Measurements from ENCODE around the gene TRIM31. TPM values are rescaled to one million over a fixed set of nuclear protein-coding genes. Genes with fewer than 3 reads are reported as not detected.

Gene TRIM31
- polyA plus RNA-seq, 1 experiment = not detected

DNA sequence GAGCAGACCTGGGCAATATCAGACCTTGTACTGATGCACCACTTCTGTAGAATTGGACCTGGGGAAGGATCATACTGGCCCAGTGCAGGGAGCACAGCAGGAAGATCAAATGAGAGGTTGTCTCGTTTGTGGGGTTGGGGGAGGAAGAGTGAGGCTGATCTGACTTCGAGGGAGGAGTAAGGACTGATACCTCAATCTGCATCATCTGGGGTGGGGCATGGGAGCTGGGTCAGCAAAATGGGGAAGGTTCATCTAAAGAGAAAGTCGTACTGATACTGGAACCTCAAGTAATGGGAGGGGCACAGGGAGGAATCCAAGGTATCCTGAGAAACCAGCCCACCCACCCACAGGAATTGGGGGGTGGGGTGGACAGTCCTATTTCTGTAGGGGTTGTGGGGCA, 41.0 kb downstream of the TRIM31 start:
- CTCF ChIA-PET = interaction anchor here (1.5 kb wide), 1 partner anchor 30 kb away, joined by 4 read pairs; no protein-coding TSS in a partner anchor
- Histone ChIP-seq H3K36me3 (ENCODE audit: control insufficient read depth, insufficient read depth, low read length) (peaks cover 5% of the 10 kb centered on the region), H3K27me3 (ENCODE audit: control insufficient read depth, insufficient read depth, low read length) (peaks cover 44% of the 10 kb centered on the region), H3K4me3 (ENCODE audit: low read depth, low read length) (no peak overlapping the region)
- POLR2A ChIA-PET = no interaction called here
- DNase-seq (ENCODE audit: low read depth) = no peak
- TF ChIP-seq CTCF (IDR thresholded peaks at IDR 0.05; ENCODE audit: insufficient read depth, low read depth, low read length) = no peak

GRCh38 chr6:30071081-30071818, 41.6 kb downstream of the TRIM31 start:
- TF ChIP-seq CTCF (IDR thresholded peaks at IDR 0.05; ENCODE audit: insufficient read depth, low read depth, low read length) = no peak
- CTCF ChIA-PET = interaction anchor here (1.5 kb wide), 1 partner anchor 31 kb away, joined by 4 read pairs; no protein-coding TSS in a partner anchor
- POLR2A ChIA-PET = no interaction called here
- Histone ChIP-seq H3K4me3 (ENCODE audit: low read depth, low read length) (no peak overlapping the region), H3K36me3 (ENCODE audit: control insufficient read depth, insufficient read depth, low read length) (peaks cover 5% of the 10 kb centered on the region), H3K27me3 (ENCODE audit: control insufficient read depth, insufficient read depth, low read length) (peaks cover 39% of the 10 kb centered on the region)
- no peak for DNase-seq (ENCODE audit: low read depth)

GRCh38 chr6:30067460-30068139, 45.3 kb downstream of the TRIM31 start:
- H3K36me3 ChIP-seq (ENCODE audit: control insufficient read depth, insufficient read depth, low read length) = peaks cover 5% of the 10 kb centered on the region
- CTCF ChIA-PET = no interaction called here
- no peak for DNase-seq (ENCODE audit: low read depth)
- POLR2A ChIA-PET = no interaction called here
- TF ChIP-seq CTCF (IDR thresholded peaks at IDR 0.05; ENCODE audit: insufficient read depth, low read depth, low read length) = no peak
- H3K27me3 ChIP-seq (ENCODE audit: control insufficient read depth, insufficient read depth, low read length) = peaks cover 10% of the 10 kb centered on the region
- peak overlapping the region; percentile 89 for H3K4me3 ChIP-seq (ENCODE audit: low read depth, low read length)

GRCh38 chr6:30066577-30067459, 46.1 kb downstream of the TRIM31 start, which contains the start of gene PPP1R11:
Gene PPP1R11, plus strand, starts transcription at chr6:30067198. Its CDS starts 213 bp downstream, at chr6:30067411.
- Histone ChIP-seq H3K4me3 (ENCODE audit: low read depth, low read length) (peak within 1 kb of the TSS; percentile 89), H3K27me3 (ENCODE audit: control insufficient read depth, insufficient read depth, low read length) (peaks cover 3% of the 10 kb centered on the region), H3K36me3 (ENCODE audit: control insufficient read depth, insufficient read depth, low read length) (peaks cover 5% of the 10 kb centered on the region)
- ChIA-PET POLR2A (interaction anchor here (0.6 to 1.0 kb wide), 2 partner anchors 37 to 179 kb away, joined by 3 to 4 read pairs; no protein-coding TSS in a partner anchor), CTCF (interaction anchor here (0.9 kb wide), 1 partner anchor 9 kb away, joined by 3 read pairs; no protein-coding TSS in a partner anchor)
- DNase-seq (ENCODE audit: low read depth) = peak; percentile 98
- no peak for TF ChIP-seq CTCF (IDR thresholded peaks at IDR 0.05; ENCODE audit: insufficient read depth, low read depth, low read length)

Data from BJ (cell line).